ENCODE results near the gene SCYGR3.

SCYGR3 gene

DNA sequence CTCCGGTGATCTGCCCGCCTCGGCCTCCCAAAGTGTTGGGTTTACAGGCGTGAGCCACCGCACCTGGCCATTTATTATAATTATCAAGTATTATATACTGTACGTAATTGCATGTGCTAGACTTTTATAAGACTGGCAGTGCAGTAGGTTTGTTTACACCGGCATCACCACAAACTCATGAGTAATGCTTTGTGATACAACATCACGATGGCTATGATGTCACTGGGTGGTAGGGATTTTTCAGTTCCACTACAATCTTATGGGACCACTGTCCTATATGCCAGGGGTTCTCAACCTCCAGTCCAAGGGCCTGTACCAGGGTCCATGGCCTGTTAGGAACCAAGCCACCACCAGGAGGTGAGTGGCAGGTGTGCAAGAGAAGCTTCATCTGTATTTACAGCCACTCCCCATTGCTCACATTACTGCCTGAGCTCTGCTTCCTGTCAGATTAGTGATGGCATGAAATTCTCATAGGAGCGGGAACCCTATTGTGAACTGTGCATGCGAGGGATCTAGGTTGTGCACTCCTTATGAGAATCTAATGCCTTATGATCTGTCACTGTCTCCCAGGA, 12.0 kb upstream of the SCYGR3 start:
- TF ChIP-seq, protein P1, sequence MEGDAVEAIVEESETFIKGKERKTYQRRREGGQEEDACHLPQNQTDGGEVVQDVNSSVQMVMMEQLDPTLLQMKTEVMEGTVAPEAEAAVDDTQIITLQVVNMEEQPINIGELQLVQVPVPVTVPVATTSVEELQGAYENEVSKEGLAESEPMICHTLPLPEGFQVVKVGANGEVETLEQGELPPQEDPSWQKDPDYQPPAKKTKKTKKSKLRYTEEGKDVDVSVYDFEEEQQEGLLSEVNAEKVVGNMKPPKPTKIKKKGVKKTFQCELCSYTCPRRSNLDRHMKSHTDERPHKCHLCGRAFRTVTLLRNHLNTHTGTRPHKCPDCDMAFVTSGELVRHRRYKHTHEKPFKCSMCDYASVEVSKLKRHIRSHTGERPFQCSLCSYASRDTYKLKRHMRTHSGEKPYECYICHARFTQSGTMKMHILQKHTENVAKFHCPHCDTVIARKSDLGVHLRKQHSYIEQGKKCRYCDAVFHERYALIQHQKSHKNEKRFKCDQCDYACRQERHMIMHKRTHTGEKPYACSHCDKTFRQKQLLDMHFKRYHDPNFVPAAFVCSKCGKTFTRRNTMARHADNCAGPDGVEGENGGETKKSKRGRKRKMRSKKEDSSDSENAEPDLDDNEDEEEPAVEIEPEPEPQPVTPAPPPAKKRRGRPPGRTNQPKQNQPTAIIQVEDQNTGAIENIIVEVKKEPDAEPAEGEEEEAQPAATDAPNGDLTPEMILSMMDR (IDR thresholded peaks at IDR 0.05), result no peak
- Histone ChIP-seq H3K4me3 (no peak overlapping the region), H3K27ac (no peak overlapping the region)
- no peak for DNase-seq (ENCODE audit: low spot score)

DNA sequence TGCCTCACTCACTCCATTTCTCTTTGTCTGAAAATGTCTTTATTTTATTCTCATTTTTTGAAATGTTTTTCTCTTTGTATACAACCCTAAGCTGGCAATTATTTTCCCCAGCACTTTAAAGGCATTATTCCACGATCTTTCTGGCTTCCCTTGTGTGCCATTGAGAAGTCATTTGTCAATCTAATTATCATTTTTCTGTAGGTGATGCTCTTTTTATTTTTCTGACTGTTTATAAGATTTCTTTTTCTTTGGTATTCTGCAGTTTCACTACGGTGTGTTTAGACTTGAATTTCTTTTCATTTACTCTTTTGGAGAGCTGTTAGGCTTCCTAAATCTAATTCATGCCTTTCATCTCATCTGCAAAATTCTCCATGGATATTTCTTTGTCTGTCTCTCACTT, 10.8 kb upstream of the SCYGR3 start:
- no peak for DNase-seq (ENCODE audit: low spot score)
- Histone ChIP-seq H3K27ac (no peak overlapping the region), H3K4me3 (no peak overlapping the region)
- TF ChIP-seq, protein P1 (IDR thresholded peaks at IDR 0.05), result no peak

DNA sequence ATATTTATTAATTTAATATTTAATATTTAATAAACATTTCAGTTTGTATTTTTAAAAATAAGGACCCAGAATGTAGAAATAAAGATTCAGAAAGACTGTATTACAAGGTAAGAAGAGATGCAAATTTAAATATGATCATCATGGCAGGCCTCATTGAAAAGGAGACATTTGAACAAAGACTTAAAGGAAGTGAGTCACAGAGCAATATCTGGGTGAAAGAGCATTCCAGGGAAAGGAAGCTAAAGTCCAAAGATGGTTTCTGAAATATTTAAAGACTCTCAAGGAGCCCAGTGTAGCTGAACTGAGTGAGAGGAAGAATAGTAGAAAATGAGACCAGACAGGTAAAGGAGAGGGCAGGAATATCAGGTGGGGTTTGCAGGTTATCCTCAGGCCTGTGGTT, 8.6 kb upstream of the SCYGR3 start:
- no peak for DNase-seq (ENCODE audit: low spot score)
- H3K4me3 ChIP-seq, result no peak overlapping the region
- TF ChIP-seq, protein P1 (IDR thresholded peaks at IDR 0.05), result no peak
- H3K27ac ChIP-seq, result no peak overlapping the region

DNA sequence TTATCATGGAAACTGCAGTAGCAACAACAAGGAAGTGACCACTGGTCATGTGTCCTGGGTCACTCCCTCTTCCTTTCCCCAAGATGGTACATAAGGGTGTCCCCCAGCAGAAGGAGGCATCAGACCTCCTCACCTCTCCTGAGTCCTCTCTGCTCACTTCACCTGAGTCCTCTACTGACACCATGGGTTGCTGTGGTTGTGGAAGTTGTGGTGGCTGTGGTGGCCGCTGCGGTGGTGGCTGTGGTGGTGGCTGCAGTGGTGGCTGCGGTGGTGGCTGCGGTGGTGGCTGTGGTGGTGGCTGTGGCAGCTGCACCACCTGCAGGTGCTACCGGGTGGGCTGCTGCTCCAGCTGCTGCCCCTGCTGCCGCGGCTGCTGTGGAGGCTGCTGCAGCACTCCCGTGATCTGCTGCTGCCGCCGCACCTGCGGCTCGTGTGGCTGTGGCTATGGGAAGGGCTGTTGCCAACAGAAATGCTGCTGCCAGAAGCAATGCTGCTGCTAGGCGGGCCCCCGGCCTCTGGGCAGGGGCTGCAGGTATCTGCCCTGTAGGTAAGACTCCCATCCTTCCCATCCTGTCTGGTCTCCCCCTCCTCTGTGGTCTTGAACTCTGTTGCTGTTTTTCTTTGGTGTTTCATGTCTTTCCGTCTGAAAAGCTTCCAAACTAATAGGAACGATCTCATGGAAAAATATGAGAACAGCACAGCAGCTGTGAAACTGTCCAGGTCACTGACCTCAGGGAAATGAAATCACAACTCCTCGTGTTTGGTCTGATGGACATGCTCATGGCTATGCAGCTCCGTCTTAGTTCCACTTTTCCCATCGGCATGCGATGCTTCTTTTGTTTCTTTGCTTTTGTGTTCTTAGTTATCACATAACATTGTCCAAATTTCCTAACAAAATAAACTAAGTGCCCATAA, 2.9 kb upstream of the SCYGR3 start, which contains the start of gene SCYGR4:
SCYGR4 (plus strand) TSS at position 183 of the 915 bp plus-strand sequence; CDS start at position 183, 0 bp downstream.
- TF ChIP-seq, protein P1 (IDR thresholded peaks at IDR 0.05), result no peak

DNA sequence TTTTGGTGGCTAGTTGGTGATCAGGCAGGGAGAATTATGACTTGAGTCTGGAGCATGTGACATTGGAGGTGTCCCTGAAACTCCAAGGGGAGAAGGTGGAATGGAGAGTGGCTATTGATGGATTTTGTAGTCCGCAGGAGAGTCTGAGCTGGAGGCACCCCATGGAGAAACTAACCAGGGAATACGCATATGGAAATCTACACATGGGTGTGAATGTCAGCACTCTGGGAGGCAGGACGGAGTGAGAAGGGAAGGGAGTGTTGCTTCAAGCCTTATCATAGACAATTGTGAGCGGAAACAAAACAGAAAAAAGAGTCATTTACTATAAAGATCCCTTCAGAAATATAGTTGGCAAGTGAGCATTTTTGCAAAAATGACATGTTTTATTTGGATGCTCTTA, 2.0 kb upstream of the SCYGR3 start:
- H3K27ac ChIP-seq, result no peak overlapping the region
- DNase-seq (ENCODE audit: low spot score), result no peak
- no peak overlapping the region for H3K4me3 ChIP-seq
- TF ChIP-seq, protein P1 (IDR thresholded peaks at IDR 0.05), result no peak

More for the DNA sequence above, 2.9 kb upstream of the SCYGR3 start, which contains the start of gene SCYGR4:
- no peak within 1 kb of the TSS for H3K27ac ChIP-seq
- DNase-seq (ENCODE audit: low spot score), result no peak
- no peak within 1 kb of the TSS for H3K4me3 ChIP-seq

DNA sequence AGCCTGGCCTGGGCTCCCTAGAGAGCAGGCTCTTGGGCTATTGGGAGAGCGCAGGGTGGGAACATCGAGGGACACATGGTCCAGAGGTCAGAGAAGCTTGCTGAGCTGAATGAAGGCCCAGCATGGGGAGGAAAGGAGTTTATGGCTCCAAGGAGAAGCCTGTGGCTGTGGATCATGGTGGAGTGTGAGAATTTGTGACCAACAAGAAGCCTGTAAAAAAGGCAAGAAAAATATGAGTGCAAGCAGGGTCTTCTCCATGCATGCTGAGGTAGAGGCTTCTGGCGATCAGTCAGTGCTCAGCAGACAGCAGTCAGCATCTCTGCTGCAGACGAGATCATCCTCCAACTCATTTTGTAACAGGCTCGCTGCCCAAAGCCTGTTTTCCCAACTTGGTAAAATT, 1.3 kb upstream of the SCYGR3 start:
- no peak overlapping the region for H3K27ac ChIP-seq
- DNase-seq (ENCODE audit: low spot score), result no peak
- no peak overlapping the region for H3K4me3 ChIP-seq
- TF ChIP-seq, protein P1 (IDR thresholded peaks at IDR 0.05), result no peak
